HG02588 (cell line): ENCODE data around the gene SREBF2.
"Not testable (repeated sequence)": the region's sequence is repeated elsewhere in the genome, so short reads cannot be mapped to it uniquely, and the experiment has no call there.

Experiments used
- ATAC-seq: cut with Tn5 transposase; IDR thresholded peaks from one replicate; pipeline ENCODE4 v1.9.1; 2021; ENCODE audit warnings: mild to moderate bottlenecking, moderate library complexity; ENCODE audit not compliant: unreplicated experiment

The SREBF2 gene

GRCh38 chr22:41820447-41820846 lies 12.5 kb upstream of the SREBF2 start:
- no peak for ATAC-seq

DNA sequence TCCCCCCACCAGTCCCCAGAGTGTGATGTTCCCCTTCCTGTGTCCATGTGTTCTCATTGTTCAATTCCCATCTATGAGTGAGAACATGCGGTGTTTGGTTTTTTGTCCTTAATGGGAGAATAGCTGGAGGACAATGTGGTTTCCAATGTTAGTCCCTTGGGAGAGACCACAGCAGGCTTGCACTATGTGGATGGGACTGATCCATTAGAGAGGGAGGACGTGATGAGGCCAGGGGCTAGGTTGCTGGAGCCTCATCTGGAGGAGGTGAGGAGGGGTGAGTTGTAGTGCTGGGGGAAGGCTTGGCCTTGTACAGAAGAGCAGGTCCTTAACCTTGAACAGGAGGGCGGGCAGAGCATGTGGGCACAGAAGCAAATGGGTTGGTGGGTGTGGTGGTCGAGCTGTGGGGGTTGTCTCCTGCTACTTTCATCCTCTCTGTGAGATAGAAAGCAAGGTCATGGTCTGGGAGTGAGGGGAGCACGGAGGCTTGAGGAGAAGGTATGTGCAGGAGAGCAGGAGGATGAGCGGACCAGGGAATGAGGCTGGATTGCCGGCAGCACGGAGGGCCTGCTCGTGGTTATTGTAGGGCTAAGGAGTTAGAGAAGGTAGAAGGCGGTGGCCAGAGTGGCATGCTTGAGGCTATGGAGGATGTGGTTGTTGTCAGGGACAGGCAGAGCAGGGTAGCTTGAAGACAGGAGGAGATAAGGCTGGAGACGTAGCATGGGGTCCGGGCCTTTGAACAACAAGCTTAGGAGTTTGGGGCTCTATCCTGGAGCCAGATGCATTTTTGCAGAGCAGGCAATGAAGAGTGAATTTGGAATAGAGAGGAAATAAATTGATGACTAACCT lies 11.2 kb upstream of the SREBF2 start:
- ATAC-seq, result no peak

GRCh38 chr22:41822317-41823057 lies 10.4 kb upstream of the SREBF2 start:
- no peak for ATAC-seq

GRCh38 chr22:41823797-41824196 lies 9.1 kb upstream of the SREBF2 start:
- ATAC-seq, result no peak

- ATAC-seq, result no peak
Observed at GRCh38 chr22:41825376-41825775, 7.5 kb upstream of the SREBF2 start.

DNA sequence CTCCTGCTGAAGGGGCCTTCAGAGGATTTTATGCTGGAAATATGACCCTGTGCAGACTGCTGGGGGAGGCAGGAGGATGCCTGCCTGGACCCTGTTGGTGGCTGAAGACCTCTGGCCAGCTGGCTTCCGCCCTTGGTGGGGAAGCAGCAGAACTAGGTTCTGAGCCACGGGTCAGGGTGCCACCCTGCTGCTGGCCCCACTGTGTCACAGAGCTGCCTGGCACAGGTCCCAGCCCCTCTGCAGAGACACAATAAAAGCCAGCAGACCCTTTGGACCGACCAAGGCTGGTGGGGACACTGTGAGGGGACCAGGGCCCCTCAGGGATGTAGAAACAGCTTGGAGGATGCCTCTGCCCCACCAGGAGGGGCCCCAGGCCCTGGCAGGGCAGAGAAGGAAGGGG lies 6.9 kb upstream of the SREBF2 start:
- no peak for ATAC-seq

GRCh38 chr22:41826430-41827383 lies 6.2 kb upstream of the SREBF2 start:
- no peak for ATAC-seq

- ATAC-seq, result no peak
Observed at GRCh38 chr22:41827671-41828070, 5.2 kb upstream of the SREBF2 start.

DNA sequence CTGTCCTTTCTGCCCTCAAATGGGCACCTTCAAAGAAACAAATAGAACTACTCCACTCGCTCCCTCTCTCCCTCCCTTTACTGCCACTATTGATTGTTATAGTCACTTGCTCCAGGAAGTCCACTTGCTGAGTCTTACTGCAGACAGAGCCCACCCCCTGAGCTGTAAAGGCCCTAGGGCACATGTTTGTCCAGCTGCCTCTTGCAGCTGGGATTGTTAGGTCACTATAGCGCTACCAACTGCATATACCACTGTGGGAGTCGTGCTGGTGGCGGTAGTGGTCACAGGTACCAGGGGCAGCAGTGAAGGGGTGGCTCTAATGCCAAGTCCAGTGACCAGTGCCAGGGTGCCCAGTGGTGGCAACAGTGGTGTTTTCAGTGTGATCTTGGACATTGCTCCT lies 4.4 kb upstream of the SREBF2 start:
- ATAC-seq, result no peak

- ATAC-seq, result no peak
Observed at GRCh38 chr22:41830174-41830573, 2.7 kb upstream of the SREBF2 start.

DNA sequence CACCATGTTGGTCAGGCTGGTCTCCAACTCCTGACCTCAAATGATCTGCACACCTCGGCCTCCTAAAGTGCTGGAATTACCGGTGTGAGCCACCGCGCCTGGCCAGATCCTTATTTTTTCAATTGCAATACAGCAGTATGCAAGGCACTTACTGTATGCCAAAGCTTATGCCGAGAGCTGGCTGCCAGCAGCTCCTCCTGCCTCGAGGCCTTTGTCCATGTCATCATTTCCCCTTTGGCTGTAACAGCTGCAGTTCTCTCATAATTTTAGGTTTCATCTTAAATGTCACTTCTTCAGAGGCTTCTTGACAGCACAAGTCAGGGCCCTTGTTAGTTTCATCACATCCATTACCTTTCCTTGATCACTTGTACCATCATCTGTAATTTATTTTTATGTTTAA lies 1.5 kb upstream of the SREBF2 start:
- no peak for ATAC-seq

GRCh38 chr22:41831828-41832552 lies 915 bp upstream of the SREBF2 start:
- ATAC-seq, result no peak

DNA sequence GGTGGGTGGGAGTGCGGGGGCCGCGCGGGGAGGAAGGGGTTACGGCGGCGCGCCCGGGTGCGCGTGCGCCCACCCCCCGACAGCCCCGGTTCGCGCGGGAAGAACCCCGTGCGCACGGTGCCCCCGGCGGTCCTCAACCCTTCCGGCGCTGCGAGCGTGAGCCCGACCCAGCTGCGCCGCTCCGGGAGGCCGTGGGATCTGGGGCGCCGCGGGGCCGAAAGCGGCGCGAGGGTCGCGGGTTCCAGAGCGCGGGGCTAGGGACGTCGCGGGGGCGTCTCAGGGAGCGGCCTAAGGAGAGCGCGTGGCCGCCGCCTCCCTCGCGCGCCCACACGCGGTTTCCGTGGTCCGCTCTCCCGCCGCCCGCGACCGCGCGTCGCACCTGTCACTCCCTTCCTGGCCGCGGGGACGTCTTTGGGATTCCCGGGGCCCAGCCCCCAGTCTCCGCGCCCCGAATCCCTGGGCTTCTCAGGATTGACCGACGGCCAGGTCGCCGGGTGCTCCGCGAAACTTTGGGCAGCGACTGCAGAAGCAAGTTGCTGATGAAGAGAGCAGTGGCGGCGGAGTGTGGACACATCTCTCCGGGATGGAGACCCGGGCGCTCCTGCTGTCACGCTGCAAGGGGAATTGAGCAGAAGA lies 582 bp downstream of the SREBF2 start:
- ATAC-seq, result peak; percentile 23

- no peak for ATAC-seq
Observed at GRCh38 chr22:41834005-41834944, 1.4 kb downstream of the SREBF2 start.

DNA sequence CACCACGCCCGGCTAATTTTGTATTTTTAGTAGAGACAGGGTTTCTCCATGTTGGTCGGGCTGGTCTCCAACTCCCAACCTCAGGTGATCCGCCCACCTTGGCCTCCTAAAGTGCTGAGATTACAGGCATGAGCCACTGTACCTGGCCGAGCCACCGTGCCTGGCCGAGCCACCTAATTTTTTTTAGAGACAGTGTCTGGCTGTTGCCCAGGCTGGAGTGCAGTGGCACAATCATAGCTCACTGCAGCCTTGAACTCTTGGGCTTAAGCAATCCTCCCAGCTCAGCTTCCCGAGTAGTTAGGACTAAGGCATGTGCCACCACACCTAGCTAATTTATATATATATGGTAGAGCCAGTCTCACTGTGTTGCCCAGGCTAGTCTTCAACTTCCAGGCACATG lies 2.6 kb downstream of the SREBF2 start:
- not testable (repeated sequence) for ATAC-seq

DNA sequence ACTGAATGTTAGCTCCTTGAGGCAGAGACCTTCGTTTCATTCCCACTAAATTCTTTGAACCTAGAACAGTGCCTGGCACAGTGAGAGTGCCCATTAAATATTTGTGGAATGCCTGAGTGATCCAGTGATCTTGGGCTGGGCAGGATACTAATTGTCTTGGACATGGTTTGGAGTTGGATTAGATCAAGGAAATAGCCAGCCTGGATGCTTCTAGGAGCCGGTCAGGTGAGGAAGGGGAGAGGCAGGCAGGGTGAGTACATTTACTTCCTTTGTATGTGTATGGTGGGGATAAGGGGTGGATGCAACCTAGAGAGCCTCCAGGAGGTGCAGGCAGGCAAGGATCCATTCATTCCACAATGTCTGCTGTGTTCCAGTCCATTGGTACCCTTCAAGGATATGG lies 3.6 kb downstream of the SREBF2 start:
- ATAC-seq, result no peak

DNA sequence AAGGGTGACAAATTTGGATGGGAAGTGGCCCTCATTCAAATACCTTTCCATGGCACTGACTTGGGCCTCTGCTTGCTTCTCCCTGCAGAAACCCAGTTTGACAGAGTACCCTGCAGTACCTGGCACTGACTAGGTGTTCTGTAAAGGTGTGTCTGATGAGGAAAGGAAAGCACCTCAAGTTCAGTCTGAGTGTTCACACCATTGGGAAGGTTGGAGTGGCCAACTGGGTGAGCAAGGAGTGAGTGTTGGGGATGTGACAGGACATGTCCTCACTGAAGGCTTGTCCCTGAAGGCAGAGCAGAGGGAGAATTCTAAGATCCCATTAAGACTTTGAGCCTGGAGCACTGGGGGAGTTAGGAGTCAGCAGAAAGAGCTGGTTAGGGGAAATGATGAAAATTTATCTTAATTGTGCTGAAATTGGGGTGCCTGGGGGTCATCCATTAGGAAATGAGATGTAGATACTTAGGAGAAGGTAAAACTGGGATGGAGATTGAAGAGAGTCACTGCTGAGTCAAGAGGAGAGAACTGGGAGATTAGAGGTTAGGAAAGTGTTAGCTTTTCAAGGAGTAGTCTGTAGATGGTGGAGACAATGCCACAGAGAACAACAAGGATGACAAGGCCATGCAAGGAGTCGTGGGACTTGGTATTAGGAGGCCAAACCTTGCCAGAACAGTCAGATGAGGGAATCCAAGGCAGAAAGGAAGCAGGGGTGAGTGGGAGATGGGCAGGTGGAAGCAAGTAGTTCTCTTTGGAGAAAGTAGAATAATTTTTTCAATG lies 6.1 kb downstream of the SREBF2 start:
- ATAC-seq, result no peak

DNA sequence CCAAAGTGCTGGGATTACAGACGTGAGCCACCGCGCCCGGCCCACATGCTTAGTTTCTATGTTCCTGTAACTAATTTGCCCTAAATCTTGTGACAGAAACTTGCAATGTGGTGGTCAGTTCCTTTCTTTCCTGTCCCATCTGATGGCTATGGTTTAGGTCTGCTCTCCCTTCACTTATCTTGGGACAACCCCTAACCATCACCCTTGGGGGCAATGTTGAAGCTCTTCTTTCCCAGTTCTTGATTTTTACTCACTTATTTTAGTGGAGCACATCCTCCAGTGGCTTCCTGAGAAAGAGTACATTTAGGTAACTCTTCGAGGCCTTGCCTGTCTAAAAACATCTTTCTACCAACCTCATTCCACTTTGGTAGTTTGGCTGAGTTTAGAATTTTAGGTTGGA lies 7.3 kb downstream of the SREBF2 start:
- no peak for ATAC-seq
